Endothelial cell of umbilical vein (primary cell): Measurements from ENCODE around the gene CAMKMT. TPM values are rescaled to one million over a fixed set of nuclear protein-coding genes. Genes with fewer than 3 reads are reported as not detected.

ENCODE experiments used
- BruUV-seq: library from RNA; stranded (reverse); fragments of 400-500 nt; replicated peaks from 2 replicates; lab custom pipeline; 2021; lab: Mats Ljungman, UMichigan
- CTCF ChIA-PET: fragments of 300-600, 350-600 bp; sonication (Branson Sonifier 250); formaldehyde crosslinking; loops from one replicate; lab custom pipeline; 2021; ENCODE audit warnings: antibody characterized with exemption, inconsistent platforms; lab: Charles Lee
- POLR2A ChIA-PET: fragments of 300-600, 350-600 bp; sonication (Branson Sonifier 250); formaldehyde crosslinking; loops from one replicate; lab custom pipeline; 2021; ENCODE audit warnings: antibody characterized with exemption, inconsistent platforms; lab: Charles Lee
- DNase-seq: peaks from one replicate; pipeline ENCODE4 v3.0.0-alpha.2; 2011; ENCODE audit warnings: low read depth, low spot score
- FAIRE-seq: peaks from 2 replicates; lab custom pipeline; 2011; peaks lifted over from hg19 to GRCh38; lab: Jason Lieb, UNC
- H2AFZ ChIP-seq: 2 replicates; pipeline ENCODE4 v1.6.0; 2012; ENCODE audit warnings: low read depth, low read length, control low read depth, inconsistent platforms
- H3K27ac ChIP-seq: 2 replicates; pipeline ENCODE4 v1.5.1; 2011; ENCODE audit warnings: low read depth, mild to moderate bottlenecking, control low read depth, low read length, moderate library complexity; ENCODE audit not compliant: insufficient read depth
- H3K27me3 ChIP-seq, 2 experiments: 2 replicates each; pipeline versions ENCODE4 v1.6.0 to v1.6.1; 2011; ENCODE audit warnings: low read length in 2 of 2, mixed read lengths in 1 of 2; ENCODE audit not compliant: control insufficient read depth in 2 of 2, insufficient read depth in 2 of 2
- H3K36me3 ChIP-seq, 2 experiments: 2 replicates in 1 of 2; 3 replicates in 1 of 2; pipeline ENCODE4 v1.5.1; 2011; ENCODE audit warnings: low read length in 2 of 2, mild to moderate bottlenecking in 1 of 2, moderate library complexity in 1 of 2; ENCODE audit not compliant: control insufficient read depth in 2 of 2, insufficient read depth in 2 of 2; ENCODE audit errors: extremely low read depth in 1 of 2
- H3K4me1 ChIP-seq: 3 replicates; pipeline ENCODE4 v1.5.1; 2011; ENCODE audit warnings: mild to moderate bottlenecking, low read length; ENCODE audit not compliant: control insufficient read depth, insufficient read depth; ENCODE audit errors: extremely low read depth
- H3K4me2 ChIP-seq: 2 replicates; pipeline ENCODE4 v1.6.1; 2011; ENCODE audit warnings: low read length, control low read depth, mixed read lengths; ENCODE audit not compliant: insufficient read depth
- H3K4me3 ChIP-seq, 3 experiments: fragments of 200-600 bp in 1 of 3; sonication (generic), shearing (Covaris generic) in 1 of 3; replicated peaks in 1 of 3; 2 replicates each; pipeline ENCODE4 v1.5.1; 2011 to 2016; ENCODE audit warnings: control low read depth in 3 of 3, low read length in 3 of 3, mild to moderate bottlenecking in 2 of 3, inconsistent platforms in 1 of 3, low read depth in 1 of 3, moderate library complexity in 1 of 3; ENCODE audit not compliant: insufficient read depth in 1 of 3
- H3K79me2 ChIP-seq: 2 replicates; pipeline ENCODE4 v1.6.0; 2012; ENCODE audit warnings: low read length, inconsistent platforms; ENCODE audit not compliant: control insufficient read depth, insufficient read depth
- H3K9ac ChIP-seq: replicated peaks from 2 replicates; pipeline ENCODE3; 2011; ENCODE audit warnings: low read length, control low read depth; ENCODE audit not compliant: insufficient read depth; ENCODE audit errors: extremely low read depth
- H3K9me1 ChIP-seq: replicated peaks from 3 replicates; pipeline ENCODE4 v1.6.0; 2011; ENCODE audit warnings: mild to moderate bottlenecking, low read length; ENCODE audit not compliant: control insufficient read depth, insufficient read depth; ENCODE audit errors: extremely low read depth
- H3K9me3 ChIP-seq: replicated peaks from 2 replicates; pipeline ENCODE4 v1.5.1; 2012; ENCODE audit warnings: low read length, inconsistent platforms; ENCODE audit not compliant: control insufficient read depth, insufficient read depth
- H4K20me1 ChIP-seq: replicated peaks from 2 replicates; pipeline ENCODE3; 2011; ENCODE audit warnings: mild to moderate bottlenecking, low read length; ENCODE audit not compliant: control insufficient read depth, insufficient read depth; ENCODE audit errors: extremely low read depth
- EZH2 ChIP-seq: IDR thresholded peaks from 2 replicates; pipeline ENCODE4 v1.6.1; 2012; ENCODE audit warnings: borderline replicate concordance, low read depth, mild to moderate bottlenecking, moderate library complexity, low read length, inconsistent platforms; ENCODE audit not compliant: severe bottlenecking
- GATA2 ChIP-seq: IDR thresholded peaks from 2 replicates; pipeline ENCODE4 v1.7.0; 2011; ENCODE audit warnings: low read depth, mild to moderate bottlenecking, moderate library complexity, mixed read lengths, low read length; ENCODE audit not compliant: insufficient read length, insufficient read depth
- MYC ChIP-seq: IDR thresholded peaks from one replicate; pipeline ENCODE4 v1.6.1; 2011; ENCODE audit warnings: mild to moderate bottlenecking, low read depth, low read length
- POLR2A ChIP-seq: IDR thresholded peaks from 2 replicates; pipeline ENCODE4 v1.6.1; 2012; ENCODE audit warnings: low read depth, mild to moderate bottlenecking, control low read depth, low read length
- dilution Hi-C: fragments of 300-500 bp; cut with MboI; formaldehyde crosslinking; loops from one replicate; pipeline ENCODE4 v1.15.0; 2019; ENCODE audit warnings: low sequenced_read_pairs; ENCODE audit not compliant: extremely low pct_ligation_motif_present
- intact Hi-C: fragments of 100-400 bp; cut with micrococcal nuclease; formaldehyde crosslinking; loops from one replicate; pipeline ENCODE4 v1.10.0; 2022
- polyA plus RNA-seq, 4 experiments: library from polyadenylated mRNA; depleted of rRNA in 3 of 4; stranded (reverse) in 3 of 4; unstranded in 1 of 4; fragments of >200 nt; gene quantifications; 2 replicates each; pipeline versions ENCODE4 v1.2.1 to v1.2.3, GENCODE V29; 2011 to 2012; ENCODE audit warnings: missing spikeins in 1 of 4
- total RNA-seq: library from RNA; stranded (reverse); gene quantifications from 2 replicates; pipeline ENCODE4 v1.2.3, GENCODE V29; 2021
- TF ChIP-seq, protein P1 (sequence below), 2 donors: IDR thresholded peaks; 1 replicate in 1 of 2; 2 replicates in 1 of 2; pipeline ENCODE4 v1.5.1; 2011; ENCODE audit warnings: low read length in 2 of 2, mild to moderate bottlenecking in 2 of 2, moderate library complexity in 2 of 2, control low read depth in 1 of 2, inconsistent platforms in 1 of 2, low read depth in 1 of 2; ENCODE audit not compliant: insufficient read depth in 1 of 2; ENCODE audit errors: extremely low read depth in 1 of 2

CAMKMT gene
- total and polyA plus RNA-seq, 2 donors (not counting 3 experiments of a cell fraction or from before 2014, with no cell fraction given) = 4.1 to 10.7 TPM

DNA sequence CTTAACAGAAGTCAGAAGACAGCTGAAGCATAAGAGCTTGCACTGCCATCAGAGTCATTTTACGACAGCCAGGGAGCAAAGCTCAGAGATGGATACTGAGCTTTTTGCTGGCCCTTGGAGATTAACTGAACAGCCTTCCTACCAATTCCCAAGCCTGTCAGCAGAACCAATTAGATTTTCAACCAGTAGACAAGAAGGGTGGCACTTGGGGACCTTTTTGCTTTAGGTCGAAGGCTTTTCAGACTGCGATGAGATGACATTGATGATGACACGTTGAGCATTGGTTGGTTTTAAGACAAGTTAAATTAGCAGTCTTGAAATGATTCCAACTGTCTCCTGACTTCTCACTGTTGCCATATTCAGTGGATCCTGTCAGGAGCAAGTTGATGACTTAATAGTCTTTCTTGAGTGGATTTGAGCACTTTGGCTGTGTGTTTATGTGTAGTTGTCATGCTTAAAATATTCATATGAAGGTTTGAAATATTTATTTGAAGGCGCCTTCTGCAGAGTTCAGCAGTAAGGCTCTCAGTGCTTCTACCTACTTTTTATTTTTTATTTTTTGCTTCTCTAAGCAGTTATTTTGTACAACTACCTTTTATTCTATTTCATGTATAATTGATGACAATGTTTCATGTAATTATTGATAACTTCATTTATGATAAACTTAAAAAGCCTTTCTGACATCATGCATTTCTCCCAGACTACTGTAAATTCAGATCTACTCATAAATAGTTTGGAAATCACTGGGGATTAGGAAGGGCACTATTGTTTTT lies 256.7 kb downstream of the CAMKMT start:
- no peaks in the 10 kb centered on the region for H3K79me2 ChIP-seq
- no peak for FAIRE-seq
- POLR2A ChIA-PET = no interaction called here
- H4K20me1 ChIP-seq = no peaks in the 10 kb centered on the region
- no peak overlapping the region for H3K4me2 ChIP-seq
- no peak overlapping the region for H3K9ac ChIP-seq
- no peak for DNase-seq
- intact Hi-C loops = no loop called here
- H3K9me3 ChIP-seq = no peaks in the 10 kb centered on the region
- no peak overlapping the region for H3K27ac ChIP-seq
- no peaks in the 10 kb centered on the region for H3K27me3 ChIP-seq
- no peak overlapping the region for H3K4me3 ChIP-seq
- H3K9me1 ChIP-seq = no peaks in the 10 kb centered on the region
- no peak for TF ChIP-seq GATA2
- no peak for TF ChIP-seq POLR2A
- no peak for TF ChIP-seq MYC
- TF ChIP-seq, protein P1, sequence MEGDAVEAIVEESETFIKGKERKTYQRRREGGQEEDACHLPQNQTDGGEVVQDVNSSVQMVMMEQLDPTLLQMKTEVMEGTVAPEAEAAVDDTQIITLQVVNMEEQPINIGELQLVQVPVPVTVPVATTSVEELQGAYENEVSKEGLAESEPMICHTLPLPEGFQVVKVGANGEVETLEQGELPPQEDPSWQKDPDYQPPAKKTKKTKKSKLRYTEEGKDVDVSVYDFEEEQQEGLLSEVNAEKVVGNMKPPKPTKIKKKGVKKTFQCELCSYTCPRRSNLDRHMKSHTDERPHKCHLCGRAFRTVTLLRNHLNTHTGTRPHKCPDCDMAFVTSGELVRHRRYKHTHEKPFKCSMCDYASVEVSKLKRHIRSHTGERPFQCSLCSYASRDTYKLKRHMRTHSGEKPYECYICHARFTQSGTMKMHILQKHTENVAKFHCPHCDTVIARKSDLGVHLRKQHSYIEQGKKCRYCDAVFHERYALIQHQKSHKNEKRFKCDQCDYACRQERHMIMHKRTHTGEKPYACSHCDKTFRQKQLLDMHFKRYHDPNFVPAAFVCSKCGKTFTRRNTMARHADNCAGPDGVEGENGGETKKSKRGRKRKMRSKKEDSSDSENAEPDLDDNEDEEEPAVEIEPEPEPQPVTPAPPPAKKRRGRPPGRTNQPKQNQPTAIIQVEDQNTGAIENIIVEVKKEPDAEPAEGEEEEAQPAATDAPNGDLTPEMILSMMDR (IDR thresholded peaks at IDR 0.05; ENCODE audit: extremely low read depth in 1 of 2, insufficient read depth in 1 of 2, low read depth in 1 of 2, low read length in 2 of 2) = no peak
- no peak for TF ChIP-seq EZH2
- no peaks in the 10 kb centered on the region for H3K4me1 ChIP-seq
- no peaks in the 10 kb centered on the region for H3K36me3 ChIP-seq
- dilution Hi-C loops = no loop called here
- CTCF ChIA-PET = interaction anchor here (1.2 to 2.1 kb wide), 3 partner anchors 13 to 139 kb away, joined by 3 to 8 read pairs (median 4); no protein-coding TSS in a partner anchor
- H2AFZ ChIP-seq = no peak overlapping the region
- no TSS peak for BruUV-seq
